ENCODE results near the gene SCD5. TPM values are rescaled to one million over a fixed set of nuclear protein-coding genes. Genes with fewer than 3 reads are reported as not detected.
"Not testable (repeated sequence)": the region's sequence is repeated elsewhere in the genome, so short reads cannot be mapped to it uniquely, and the experiment has no call there.

The SCD5 gene
- total RNA-seq, 2 donors from 2014 or later: 51.4 TPM

DNA sequence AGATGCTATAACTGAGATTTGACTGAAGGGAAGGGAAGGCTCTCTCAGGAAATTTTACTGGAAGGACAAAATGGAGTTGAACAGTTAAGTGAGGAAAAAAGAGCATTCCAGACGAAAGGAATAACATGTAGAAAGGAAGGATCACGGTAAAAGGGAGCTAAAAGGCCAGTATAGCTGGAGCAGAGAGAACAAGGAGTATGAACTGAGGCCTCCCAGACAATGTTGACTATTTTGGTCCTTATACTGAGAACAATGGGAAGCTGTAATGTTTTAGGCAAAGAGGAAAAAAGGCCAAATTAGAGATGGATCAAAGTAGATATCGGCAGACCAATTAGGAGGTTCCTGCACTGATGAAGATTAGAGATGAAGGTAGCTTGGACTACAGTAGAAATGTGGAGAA, 26.8 kb upstream of the SCD5 start:
- H3K4me3 ChIP-seq: no peak overlapping the region
- peaks cover 11 to 57% of the 10 kb centered on the region in 2 donors for H3K36me3 ChIP-seq (replicated peaks in 1 of 2; ENCODE audit: insufficient read depth in 1 of 2, low read depth in 2 of 2)
- no peaks in the 10 kb centered on the region for H3K4me1 ChIP-seq
- WGBS, 2 donors: 66 to 79% methylated on average over 3 of the region's 3 CpGs
- no peak overlapping the region for H3K27ac ChIP-seq
- no peak for ATAC-seq
- H3K27me3 ChIP-seq: no peaks in the 10 kb centered on the region
- intact Hi-C loops (cut with DNase I): loop anchor here (10.0 kb wide), 1 partner anchor 49 kb away; no protein-coding TSS in a partner anchor
- H3K9me3 ChIP-seq: no peaks in the 10 kb centered on the region
- no peak for DNase-seq
- TF ChIP-seq POLR2A (IDR thresholded peaks at IDR 0.05): no peak
- TF ChIP-seq, protein P1, sequence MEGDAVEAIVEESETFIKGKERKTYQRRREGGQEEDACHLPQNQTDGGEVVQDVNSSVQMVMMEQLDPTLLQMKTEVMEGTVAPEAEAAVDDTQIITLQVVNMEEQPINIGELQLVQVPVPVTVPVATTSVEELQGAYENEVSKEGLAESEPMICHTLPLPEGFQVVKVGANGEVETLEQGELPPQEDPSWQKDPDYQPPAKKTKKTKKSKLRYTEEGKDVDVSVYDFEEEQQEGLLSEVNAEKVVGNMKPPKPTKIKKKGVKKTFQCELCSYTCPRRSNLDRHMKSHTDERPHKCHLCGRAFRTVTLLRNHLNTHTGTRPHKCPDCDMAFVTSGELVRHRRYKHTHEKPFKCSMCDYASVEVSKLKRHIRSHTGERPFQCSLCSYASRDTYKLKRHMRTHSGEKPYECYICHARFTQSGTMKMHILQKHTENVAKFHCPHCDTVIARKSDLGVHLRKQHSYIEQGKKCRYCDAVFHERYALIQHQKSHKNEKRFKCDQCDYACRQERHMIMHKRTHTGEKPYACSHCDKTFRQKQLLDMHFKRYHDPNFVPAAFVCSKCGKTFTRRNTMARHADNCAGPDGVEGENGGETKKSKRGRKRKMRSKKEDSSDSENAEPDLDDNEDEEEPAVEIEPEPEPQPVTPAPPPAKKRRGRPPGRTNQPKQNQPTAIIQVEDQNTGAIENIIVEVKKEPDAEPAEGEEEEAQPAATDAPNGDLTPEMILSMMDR (IDR thresholded peaks at IDR 0.05): no peak

DNA sequence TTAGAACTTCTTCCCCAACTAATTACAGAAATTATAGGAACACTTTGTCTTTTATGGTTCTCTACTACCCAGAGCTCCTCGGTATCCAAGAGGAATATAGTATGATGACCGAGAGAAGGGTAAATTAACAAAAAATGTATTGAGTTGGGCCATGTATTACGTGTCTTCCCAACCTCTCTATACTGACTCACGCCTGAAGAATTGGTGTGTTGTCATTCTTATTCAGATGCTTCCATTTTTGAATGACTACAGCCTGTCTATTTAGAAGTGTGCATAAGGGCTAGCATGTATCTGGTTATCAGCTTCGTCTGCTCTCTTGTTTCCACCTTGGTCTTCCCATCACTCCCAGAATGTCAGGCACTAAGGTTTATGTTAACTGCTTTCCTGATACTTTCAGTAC, 24.5 kb upstream of the SCD5 start:
- DNase-seq (no peak), ATAC-seq (no peak)
- no peaks in the 10 kb centered on the region for H3K9me3 ChIP-seq
- 89 to 93% methylated on average over 5 of the region's 5 CpGs for WGBS, 2 donors
- H3K27ac ChIP-seq: no peak overlapping the region
- no peaks in the 10 kb centered on the region for H3K4me1 ChIP-seq
- no peaks in the 10 kb centered on the region for H3K27me3 ChIP-seq
- intact Hi-C loops (cut with DNase I): loop anchor here (10.0 kb wide), 1 partner anchor 52 kb away; no protein-coding TSS in a partner anchor
- TF ChIP-seq, protein P1 (IDR thresholded peaks at IDR 0.05): no peak
- no peak for TF ChIP-seq POLR2A (IDR thresholded peaks at IDR 0.05)
- no peak overlapping the region for H3K4me3 ChIP-seq
- H3K36me3 ChIP-seq (replicated peaks in 1 of 2; ENCODE audit: insufficient read depth in 1 of 2, low read depth in 2 of 2): peaks cover 23 to 69% of the 10 kb centered on the region in 2 donors

DNA sequence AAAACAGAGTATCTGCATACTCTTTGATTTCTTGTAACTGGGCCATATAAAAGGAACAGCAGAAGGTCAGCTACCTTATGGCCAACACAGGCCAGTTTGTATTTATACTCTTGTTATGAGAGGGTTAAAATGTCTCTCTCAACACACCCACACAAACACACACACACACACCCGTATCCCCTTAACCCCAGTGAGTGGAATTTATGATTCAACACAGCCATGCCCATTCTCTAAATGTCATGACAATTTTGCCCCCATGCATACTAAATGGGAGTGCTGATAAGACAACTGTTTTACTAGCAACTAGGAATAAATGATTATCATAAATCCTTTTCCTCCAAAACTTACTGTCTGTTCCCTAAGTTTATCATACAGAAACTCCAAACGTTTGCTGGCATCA, 22.1 kb upstream of the SCD5 start:
- 29 to 31% methylated on average over 2 of the region's 2 CpGs for WGBS, 2 donors
- intact Hi-C loops (cut with DNase I): loop anchor here (10.0 kb wide), 1 partner anchor 54 kb away; no protein-coding TSS in a partner anchor
- H3K9me3 ChIP-seq: no peaks in the 10 kb centered on the region

DNA sequence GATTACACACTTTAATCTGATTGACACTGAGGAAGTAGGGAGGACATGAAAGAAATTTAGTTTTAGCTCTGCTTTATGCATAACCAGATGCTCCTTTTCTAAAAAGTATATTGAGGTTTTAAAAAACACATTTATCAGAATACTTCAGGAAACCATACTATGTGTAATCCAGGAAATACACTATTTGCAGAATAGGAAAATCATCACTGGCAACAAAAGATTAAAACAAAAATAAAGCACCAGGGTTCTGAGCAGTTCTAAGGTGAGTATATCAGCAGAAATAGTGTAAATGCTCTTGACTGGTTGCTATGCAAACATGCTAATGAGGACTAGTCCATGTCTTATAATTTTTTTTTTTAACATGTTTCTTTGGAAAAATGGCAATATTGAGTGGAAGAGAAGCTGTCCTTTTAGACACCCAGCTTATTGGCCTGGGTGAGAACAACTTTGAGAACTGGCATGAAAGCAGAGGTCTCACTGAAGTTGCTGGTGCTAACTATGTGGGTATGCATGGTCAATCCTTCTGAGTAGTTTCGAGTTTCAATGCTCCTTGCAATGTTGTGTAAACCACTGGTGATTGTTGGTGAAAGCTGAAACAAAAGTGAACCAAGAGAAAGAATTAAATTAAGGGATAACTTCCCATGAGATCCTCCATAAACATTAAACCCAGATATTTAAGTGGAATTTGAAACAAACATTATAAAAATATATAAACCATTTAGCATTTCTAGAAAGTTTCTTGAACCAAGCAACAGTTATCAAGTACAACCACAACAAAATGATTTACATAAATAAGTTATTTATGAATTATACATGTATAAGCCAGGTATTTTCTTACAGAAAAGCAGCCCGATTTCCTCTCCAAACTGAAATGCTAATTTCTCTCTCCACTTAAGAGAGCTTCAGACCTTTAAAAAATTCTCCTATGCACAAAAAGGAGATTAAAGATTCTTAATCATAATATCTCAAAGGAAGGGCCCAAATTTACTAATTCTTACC, 20.4 kb upstream of the SCD5 start:
- Histone ChIP-seq H3K27ac (no peak overlapping the region), H3K27me3 (no peaks in the 10 kb centered on the region), H3K4me3 (no peak overlapping the region), H3K9me3 (no peaks in the 10 kb centered on the region), H3K4me1 (no peaks in the 10 kb centered on the region), H3K36me3 (replicated peaks in 1 of 2; ENCODE audit: insufficient read depth in 1 of 2, low read depth in 2 of 2) (peaks cover 23 to 40% of the 10 kb centered on the region in 2 donors)
- TF ChIP-seq, protein P1 (IDR thresholded peaks at IDR 0.05): no peak
- no peak for TF ChIP-seq POLR2A (IDR thresholded peaks at IDR 0.05)
- WGBS, 2 donors: 86 to 89% methylated on average over 2 of the region's 2 CpGs
- DNase-seq (no peak), ATAC-seq (no peak)
- intact Hi-C loops (cut with DNase I): no loop called here

More for the DNA sequence above, 22.1 kb upstream of the SCD5 start:
- H3K4me3 ChIP-seq: no peak overlapping the region
- no peak for DNase-seq
- H3K4me1 ChIP-seq: no peaks in the 10 kb centered on the region
- peaks cover 23 to 52% of the 10 kb centered on the region in 2 donors for H3K36me3 ChIP-seq (replicated peaks in 1 of 2; ENCODE audit: insufficient read depth in 1 of 2, low read depth in 2 of 2)
- H3K27me3 ChIP-seq: no peaks in the 10 kb centered on the region
- H3K27ac ChIP-seq: no peak overlapping the region
- no peak for TF ChIP-seq POLR2A (IDR thresholded peaks at IDR 0.05)
- TF ChIP-seq, protein P1 (IDR thresholded peaks at IDR 0.05): no peak
- no peak for ATAC-seq

DNA sequence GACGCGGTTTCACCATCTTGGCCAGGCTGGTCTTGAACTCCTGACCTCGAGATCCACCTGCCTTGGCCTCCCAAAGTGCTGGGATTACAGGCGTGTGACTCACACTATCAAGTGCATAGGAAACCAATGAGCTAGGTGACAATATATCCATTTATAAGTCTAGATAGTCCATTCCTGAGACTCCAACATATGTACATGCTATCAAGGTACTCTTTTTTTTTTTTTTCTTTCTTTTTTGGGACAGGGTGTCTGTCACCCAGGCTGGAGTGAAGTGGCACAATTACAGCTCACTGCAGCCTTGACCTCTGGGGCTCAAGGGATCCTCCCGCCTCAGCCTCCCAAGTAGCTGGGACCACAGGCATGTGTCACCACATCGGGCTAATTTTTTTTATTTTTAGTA, 18.3 kb upstream of the SCD5 start:
- ATAC-seq; DNase-seq; H3K27ac ChIP-seq; intact Hi-C loops (cut with DNase I); H3K27me3 ChIP-seq; H3K4me3 ChIP-seq; H3K9me3 ChIP-seq: not testable (repeated sequence)
- peaks cover 16 to 25% of the 10 kb centered on the region in 2 donors for H3K36me3 ChIP-seq (replicated peaks in 1 of 2; ENCODE audit: insufficient read depth in 1 of 2, low read depth in 2 of 2)
- WGBS, 2 donors: 95 to 100% methylated on average over 6 of the region's 6 CpGs
- peaks cover 10% of the 10 kb centered on the region for H3K4me1 ChIP-seq
